HG02610 (cell line): ENCODE results near the gene COX10.
"Not testable (repeated sequence)": the region's sequence is repeated elsewhere in the genome, so short reads cannot be mapped to it uniquely, and the experiment has no call there.

Experiments
- ATAC-seq: cut with Tn5 transposase; IDR thresholded peaks from one replicate; pipeline ENCODE4 v1.9.1; 2021; ENCODE audit warnings: mild to moderate bottlenecking, moderate library complexity; ENCODE audit not compliant: unreplicated experiment

COX10 gene

GRCh38 chr17:14168582-14168981 lies 99.3 kb downstream of the COX10 start:
- no peak for ATAC-seq

GRCh38 chr17:14169287-14169686 lies 100.0 kb downstream of the COX10 start:
- ATAC-seq, result no peak

- no peak for ATAC-seq
These were observed 100.6 kb downstream of the COX10 start for GRCh38 chr17:14169901-14170300.

- ATAC-seq, result not testable (repeated sequence)
These were observed 107.7 kb downstream of the COX10 start for GRCh38 chr17:14176989-14177388.

- not testable (repeated sequence) for ATAC-seq
These were observed 108.5 kb downstream of the COX10 start for GRCh38 chr17:14177801-14178200.

- ATAC-seq, result not testable (repeated sequence)
These were observed 110.6 kb downstream of the COX10 start for GRCh38 chr17:14179951-14180350.

- not testable (repeated sequence) for ATAC-seq
These were observed 112.8 kb downstream of the COX10 start for GRCh38 chr17:14182084-14182483.

GRCh38 chr17:14184536-14184935 lies 115.2 kb downstream of the COX10 start:
- not testable (repeated sequence) for ATAC-seq

GRCh38 chr17:14186443-14186842 lies 117.1 kb downstream of the COX10 start:
- not testable (repeated sequence) for ATAC-seq

- not testable (repeated sequence) for ATAC-seq
These were observed 121.5 kb downstream of the COX10 start for GRCh38 chr17:14190774-14191173.

GRCh38 chr17:14191469-14191868 lies 122.2 kb downstream of the COX10 start:
- ATAC-seq, result not testable (repeated sequence)

GRCh38 chr17:14192039-14192438 lies 122.7 kb downstream of the COX10 start:
- not testable (repeated sequence) for ATAC-seq

GRCh38 chr17:14192636-14193344 lies 123.5 kb downstream of the COX10 start:
- peak; percentile 76 for ATAC-seq

- no peak for ATAC-seq
These were observed 127.2 kb downstream of the COX10 start for GRCh38 chr17:14196377-14196997.

- ATAC-seq, result no peak
These were observed 127.8 kb downstream of the COX10 start for GRCh38 chr17:14197057-14197456.

GRCh38 chr17:14197586-14197985 lies 128.3 kb downstream of the COX10 start:
- ATAC-seq, result no peak

GRCh38 chr17:14198013-14198412 lies 128.7 kb downstream of the COX10 start:
- no peak for ATAC-seq

- ATAC-seq, result no peak
These were observed 129.3 kb downstream of the COX10 start for GRCh38 chr17:14198575-14198974.

- no peak for ATAC-seq
These were observed 130.3 kb downstream of the COX10 start for GRCh38 chr17:14199601-14200000.

GRCh38 chr17:14200354-14200753 lies 131.1 kb downstream of the COX10 start:
- no peak for ATAC-seq

GRCh38 chr17:14201021-14201987 lies 132.0 kb downstream of the COX10 start:
- no peak for ATAC-seq
